Measurements from ENCODE around the gene OSBP2.

- TF ChIP-seq CTCF (IDR thresholded peaks at IDR 0.05) (no peak), POLR2A (IDR thresholded peaks at IDR 0.05) (no peak)
These were observed 228.7 kb downstream of the OSBP2 start for GRCh38 chr22:30923168-30923900.

Data from testis (tissue), 2 donors.